Bronchial smooth muscle cell (primary cell): Measurements from ENCODE around the gene MRPL55. TPM values are rescaled to one million over a fixed set of nuclear protein-coding genes. Genes with fewer than 3 reads are reported as not detected.

Source experiments
- total RNA-seq: library from RNA; depleted of rRNA; stranded (reverse); fragments of >200 nt; gene quantifications from 2 replicates; pipeline ENCODE4 v1.2.1, GENCODE V29; 2014

The MRPL55 gene
- total RNA-seq = 59.7 and 75.2 TPM in 2 replicates

DNA sequence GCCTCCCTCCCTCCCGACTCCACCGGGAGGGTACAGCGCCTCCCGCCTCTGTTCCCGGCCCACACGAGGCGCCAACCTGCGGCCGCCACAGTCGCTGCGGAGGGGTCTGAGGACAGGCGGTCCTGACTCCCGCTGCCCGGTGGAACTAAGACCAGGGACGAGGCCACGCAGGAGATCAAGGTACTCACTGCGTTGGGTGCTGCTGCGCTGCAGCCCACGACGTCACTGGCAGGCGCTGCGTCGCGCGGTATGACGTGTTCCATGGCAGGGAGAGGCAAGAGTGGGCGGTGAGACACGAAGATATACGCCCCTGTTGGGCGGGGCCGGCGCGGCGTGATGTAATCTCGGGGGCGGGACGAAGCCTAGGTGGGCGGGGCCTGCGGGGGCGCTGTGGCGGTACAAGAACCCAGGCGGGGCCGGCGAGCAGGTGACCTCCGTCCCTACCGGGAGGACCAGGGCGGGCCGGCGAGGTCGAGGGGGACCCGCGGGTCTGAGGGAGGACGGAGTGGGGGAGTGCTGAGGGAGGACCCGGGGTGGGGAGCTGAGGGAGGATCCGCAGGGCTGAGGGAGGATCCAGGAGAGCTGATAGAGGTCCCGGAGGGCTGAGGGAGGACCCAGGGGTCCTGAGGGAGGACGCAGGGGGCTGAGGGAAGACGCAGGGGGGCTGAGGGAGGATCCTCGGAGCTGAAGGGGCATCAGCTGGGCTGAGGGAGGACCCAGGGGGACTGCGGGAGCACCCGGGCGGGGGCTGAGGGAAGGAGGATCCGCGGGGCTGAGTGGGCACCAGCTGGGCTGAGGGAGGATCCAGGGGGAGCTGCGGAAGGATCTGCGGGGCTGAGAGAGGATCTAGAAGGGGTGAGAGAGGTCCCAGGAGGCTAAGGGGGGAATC lies at the start of gene MRPL55:
TSS of gene MRPL55 (minus strand) at position 227 of the 889 bp plus-strand sequence. CDS start 1,039 bp downstream, outside the sequence.

DNA sequence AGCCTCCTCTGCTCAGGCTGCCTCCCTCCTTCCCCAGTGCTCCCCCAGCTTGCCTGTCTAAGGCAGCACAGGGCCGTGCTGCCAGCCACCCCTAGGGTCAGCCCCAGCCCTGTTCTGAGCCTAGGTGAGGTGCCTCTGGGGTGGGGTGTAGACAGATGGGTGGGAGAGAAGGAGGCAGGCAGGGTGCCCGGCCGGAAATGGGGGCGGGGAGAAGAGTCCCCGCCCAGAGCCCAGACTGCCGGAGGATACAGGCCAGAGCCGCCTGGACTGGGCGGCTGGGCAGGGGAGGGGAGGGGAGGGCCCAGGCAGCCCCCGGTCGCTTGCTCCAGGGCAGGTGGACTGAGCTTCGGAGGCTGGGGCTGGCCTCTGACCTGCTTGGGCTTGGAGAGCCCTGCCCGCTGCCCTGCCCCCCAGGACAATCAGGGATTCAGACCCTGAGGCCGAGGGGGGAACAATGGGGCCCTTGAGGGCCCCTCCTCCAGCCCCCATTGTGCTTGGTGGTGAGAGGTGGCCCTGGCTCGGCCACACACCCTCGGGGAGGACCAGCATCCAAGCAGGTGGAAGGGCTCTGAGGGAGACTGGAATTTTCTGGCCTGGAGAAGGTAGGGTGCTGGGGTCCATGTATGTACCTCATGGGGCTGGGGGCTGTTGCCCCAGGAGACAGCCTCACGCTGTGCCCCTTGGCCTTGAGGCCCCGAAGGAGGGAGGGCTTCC lies 40.5 kb upstream of the MRPL55 start, which contains the start of gene GJC2:
TSS of gene GJC2 (plus strand) at position 525 of the 714 bp plus-strand sequence. CDS start 7,829 bp downstream, outside the sequence.

DNA sequence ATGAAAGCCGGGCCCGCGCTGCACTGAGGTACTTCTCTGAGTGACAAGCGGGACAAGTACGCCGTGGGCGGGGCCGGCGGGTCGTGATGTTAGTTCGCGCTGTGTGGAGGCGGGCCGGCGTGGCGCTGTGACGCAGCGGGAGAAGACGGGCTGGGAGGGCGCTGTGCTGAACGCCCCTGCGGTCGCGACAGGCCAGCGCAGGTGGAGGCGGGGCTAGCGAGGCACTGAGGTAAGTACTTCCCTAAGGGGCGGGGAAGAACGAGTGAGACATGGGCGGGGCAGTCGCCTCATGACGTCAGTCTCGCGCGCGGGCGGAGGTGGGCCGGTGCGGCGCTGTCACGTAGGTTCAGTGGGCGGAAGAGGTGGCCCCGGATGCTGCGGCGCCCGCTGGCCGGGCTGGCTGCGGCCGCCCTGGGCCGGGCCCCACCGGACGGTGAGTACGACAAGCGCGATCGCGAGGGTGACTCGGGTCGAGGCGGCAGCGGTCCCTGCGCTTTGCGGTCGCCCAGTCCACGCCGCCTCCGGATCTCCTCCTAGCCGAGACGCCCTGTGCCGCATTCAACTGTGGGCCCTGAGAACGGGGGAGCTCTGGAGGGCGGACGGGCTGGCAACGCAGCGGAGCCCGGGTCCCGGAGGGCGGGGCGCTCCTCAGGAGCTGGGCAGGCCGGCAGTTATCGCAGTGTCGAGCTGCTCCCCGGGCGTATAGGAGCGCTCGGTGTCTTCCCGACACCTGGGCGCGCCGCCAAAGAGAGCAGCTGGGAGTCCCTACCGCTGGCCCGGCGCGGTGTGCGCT lies 31.0 kb upstream of the MRPL55 start, which contains the start of gene GUK1:
TSS of gene GUK1 (plus strand) at position 349 of the 793 bp plus-strand sequence. CDS start at position 373, 24 bp downstream.

DNA sequence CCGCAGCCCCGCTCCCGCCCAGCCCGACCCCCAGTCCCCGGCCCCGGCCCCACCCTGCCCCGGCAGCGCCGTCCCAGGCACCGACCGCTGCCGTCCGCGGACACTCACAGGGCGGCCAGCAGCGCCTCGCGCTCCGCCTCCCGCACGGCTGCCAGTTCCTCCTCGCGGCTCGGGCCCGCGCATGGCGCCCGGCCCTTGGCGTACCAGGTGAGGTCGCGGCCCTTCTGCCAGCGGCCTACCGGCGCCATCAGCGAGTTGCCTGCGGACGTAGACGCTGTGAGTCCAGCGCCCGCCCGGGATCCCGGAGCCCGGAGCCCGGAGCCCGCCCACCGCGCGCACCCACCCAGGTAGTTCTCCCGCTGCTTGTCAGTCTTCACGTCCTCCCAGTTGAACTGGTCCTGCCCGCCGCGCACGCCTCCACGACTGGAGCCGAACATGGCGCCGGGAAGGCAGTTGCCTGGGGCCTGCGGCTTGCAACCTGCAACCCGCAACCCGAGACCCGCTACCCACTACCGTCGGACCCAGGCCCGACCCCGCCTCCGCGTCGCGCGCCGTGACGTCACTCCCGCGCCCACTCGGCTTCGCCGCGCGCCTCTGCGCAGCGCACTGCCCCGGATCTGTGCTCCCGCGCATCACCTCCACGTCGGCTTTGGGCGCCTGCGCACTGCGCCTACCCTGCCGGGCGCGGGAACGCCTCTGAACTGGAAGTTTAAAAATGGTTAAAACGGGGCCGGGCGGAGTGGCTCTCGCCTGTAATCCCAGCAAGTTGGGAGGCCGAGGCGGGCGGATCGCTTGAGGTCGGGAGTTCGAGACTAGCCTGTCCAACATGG lies 6.1 kb downstream of the MRPL55 start, which contains the start of gene C1orf35:
TSS of gene C1orf35 (minus strand) at position 535 of the 830 bp plus-strand sequence. CDS start at position 437, 98 bp downstream.

DNA sequence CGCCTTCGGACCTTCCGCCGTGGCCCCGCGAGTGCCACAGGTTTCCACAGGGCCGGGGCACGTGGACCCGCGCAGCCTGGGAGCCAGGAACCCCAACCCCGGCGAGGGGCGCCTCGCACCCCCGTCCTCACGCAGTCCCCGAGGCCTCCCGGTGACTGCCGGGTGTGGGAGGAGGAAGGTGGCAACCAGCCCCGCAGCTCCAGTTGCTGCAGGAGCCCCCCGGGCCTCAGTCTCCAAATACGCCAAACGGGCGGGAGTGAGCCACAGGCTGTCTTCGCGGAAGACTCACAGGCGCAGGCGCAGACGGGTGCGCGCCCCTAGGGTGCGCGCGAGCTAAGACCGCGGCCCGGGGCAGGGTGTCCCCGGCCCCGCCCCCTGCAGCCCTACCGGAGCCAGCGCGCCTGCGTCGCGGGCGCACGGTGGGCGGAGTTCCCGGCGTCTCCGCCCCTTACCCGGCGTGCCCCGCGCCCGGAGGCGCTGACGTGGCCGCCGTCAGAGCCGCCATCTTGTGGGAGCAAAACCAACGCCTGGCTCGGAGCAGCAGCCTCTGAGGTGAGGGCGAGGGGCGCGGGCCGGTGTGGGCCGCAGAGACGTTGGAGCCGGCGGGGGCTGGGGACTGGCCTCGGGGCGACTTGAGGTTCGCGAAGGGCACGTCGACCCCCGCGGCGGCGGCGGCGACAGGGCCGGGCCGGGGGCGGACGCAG lies 26.7 kb downstream of the MRPL55 start, which contains the start of gene ARF1:
TSS of gene ARF1 (plus strand) at position 495 of the 704 bp plus-strand sequence. CDS start 14,407 bp downstream, outside the sequence.

Other genes with a start within 250 kb of the MRPL55 start
- gene WNT9A, start 161.4 kb downstream of the MRPL55 start, total RNA-seq = 1.6 and 2.8 TPM in 2 replicates
- gene WNT3A, start 102.3 kb downstream of the MRPL55 start, total RNA-seq = not detected in 2 replicates
- gene ARF1, start 26.6 kb downstream of the MRPL55 start, total RNA-seq = 170 and 203 TPM in 2 replicates
- 8.2 and 9.3 TPM in 2 replicates for gene C1orf35, start 6.0 kb downstream of the MRPL55 start, total RNA-seq
- 499 and 617 TPM in 2 replicates for gene GUK1, start 31.0 kb upstream of the MRPL55 start, total RNA-seq
- 4.7 and 10.1 TPM in 2 replicates for gene GJC2, start 40.6 kb upstream of the MRPL55 start, total RNA-seq
- gene IBA57, start 56.5 kb upstream of the MRPL55 start, total RNA-seq = 3.3 TPM in 2 replicates
- 3.8 and 18.5 TPM in 2 replicates for gene OBSCN, start 98.7 kb upstream of the MRPL55 start, total RNA-seq